ENCODE data around the gene CHAD.

Gene CHAD

GRCh38 chr17:50459756-50460155 is 8.9 kb downstream of the CHAD start:
- no peak overlapping the region for H3K27ac ChIP-seq (ENCODE audit: extremely low read depth, low read depth, low read length)
- no peak for TF ChIP-seq ZNF223 (tag by site-specific recombination; IDR thresholded peaks at IDR 0.05)
- TF ChIP-seq ZBTB17 (tag by site-specific recombination; IDR thresholded peaks at IDR 0.05) = peak; percentile 25; the same call in 1 of the 2 replicates
- TF ChIP-seq ZBTB48 (tag by site-specific recombination; IDR thresholded peaks at IDR 0.05) = peak; percentile 12; the same call in 1 of the 2 replicates
- POLR2A ChIA-PET = interaction anchor here (1.5 kb wide), 1 partner anchor 33 kb away, joined by 4 read pairs; the partner anchor contains the start of gene ACSF2
- H3K36me3 ChIP-seq (ENCODE audit: control insufficient read depth in 2 of 2, insufficient read depth in 1 of 2, low read length in 2 of 2) = peaks cover 0 to 32% of the 10 kb centered on the region in 2 experiments; a peak in 1 of 3 replicates
- no peak overlapping the region for H3K4me3 ChIP-seq (ENCODE audit: low read depth, low read length)
- no peaks in the 10 kb centered on the region for H3K9me3 ChIP-seq (ENCODE audit: control insufficient read depth, insufficient read depth, low read depth, low read length)
- CTCF ChIA-PET = interaction anchor here (0.7 to 5.1 kb wide), 4 partner anchors 12 to 357 kb away, joined by 3 to 29 read pairs (median 10); partner anchors contain the start of genes LRRC59 and RSAD1
- H3K4me1 ChIP-seq (ENCODE audit: control insufficient read depth, insufficient read depth, low read length) = peaks cover 17% of the 10 kb centered on the region

DNA sequence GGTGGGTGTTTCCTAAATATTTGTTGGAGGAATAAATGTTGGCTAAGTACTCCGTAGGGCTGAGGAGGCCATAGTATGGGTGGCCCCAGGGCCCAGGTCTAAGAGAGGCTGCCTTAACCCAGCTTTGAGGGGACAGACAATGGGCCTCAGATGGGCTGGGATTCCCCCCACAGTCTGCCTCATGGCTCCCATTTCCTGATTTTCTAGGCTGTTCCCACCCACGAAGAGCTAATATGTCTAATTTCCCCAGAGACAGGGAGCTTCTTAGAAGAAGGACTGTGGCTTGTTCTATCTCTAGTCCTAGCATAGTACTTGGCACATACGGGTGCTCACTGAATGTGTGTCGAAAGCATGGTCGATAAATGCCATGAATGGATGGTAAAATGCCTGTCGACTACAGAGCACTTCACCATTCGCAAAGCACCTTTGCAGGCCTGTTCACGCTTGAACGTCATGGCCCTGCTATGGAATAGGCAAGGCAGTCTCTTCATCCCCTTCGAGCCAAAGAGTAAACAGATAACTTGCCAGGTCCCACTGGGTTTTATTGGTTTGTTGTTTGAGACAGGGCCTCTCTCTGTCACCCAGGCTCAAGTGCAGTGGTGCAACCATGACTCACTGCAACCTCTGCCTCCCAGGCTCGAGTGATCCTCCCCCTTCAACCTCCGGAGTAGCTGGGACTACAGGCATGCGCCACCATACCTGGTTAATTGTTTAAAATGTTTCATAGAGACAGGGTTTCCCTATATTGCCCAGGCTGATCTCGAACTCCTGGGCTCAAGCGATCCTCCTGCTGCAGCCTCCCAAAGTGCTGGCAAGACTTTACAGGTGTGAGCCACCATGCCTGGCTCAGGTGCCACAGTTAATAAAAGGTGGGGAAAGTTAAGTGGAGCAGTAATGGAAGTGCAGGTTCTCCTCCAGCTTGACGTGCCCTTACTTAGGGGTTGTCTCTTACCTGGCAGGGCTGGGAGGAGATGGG is 9.7 kb downstream of the CHAD start:
- Histone ChIP-seq H3K36me3 (ENCODE audit: control insufficient read depth in 2 of 2, insufficient read depth in 1 of 2, low read length in 2 of 2) (peaks cover 0 to 31% of the 10 kb centered on the region in 2 experiments; a peak in 1 of 3 replicates), H3K9me3 (ENCODE audit: control insufficient read depth, insufficient read depth, low read depth, low read length) (no peaks in the 10 kb centered on the region), H3K27ac (ENCODE audit: extremely low read depth, low read depth, low read length) (peak overlapping the region; percentile 25; the same call in 1 of the 2 replicates), H3K4me3 (ENCODE audit: low read depth, low read length) (no peak overlapping the region), H3K4me1 (ENCODE audit: control insufficient read depth, insufficient read depth, low read length) (peaks cover 17% of the 10 kb centered on the region)
- ChIA-PET POLR2A (interaction anchor here (1.0 to 1.7 kb wide), 3 partner anchors 13 to 62 kb away, joined by 4 to 5 read pairs (median 5); partner anchors contain the start of genes ACSF2 and LRRC59), CTCF (interaction anchor here (0.8 to 5.1 kb wide), 4 partner anchors 15 to 358 kb away, joined by 3 to 29 read pairs (median 11); partner anchors contain the start of genes LRRC59 and RSAD1)
- TF ChIP-seq ZSCAN23 (tag by site-specific recombination; IDR thresholded peaks at IDR 0.05) = 0 out of 2 replicates have a peak, but pooled peaks have one; percentile 44
- TF ChIP-seq ZNF184 (tag by site-specific recombination; IDR thresholded peaks at IDR 0.05) = peak; percentile 69
- TF ChIP-seq, protein P1, sequence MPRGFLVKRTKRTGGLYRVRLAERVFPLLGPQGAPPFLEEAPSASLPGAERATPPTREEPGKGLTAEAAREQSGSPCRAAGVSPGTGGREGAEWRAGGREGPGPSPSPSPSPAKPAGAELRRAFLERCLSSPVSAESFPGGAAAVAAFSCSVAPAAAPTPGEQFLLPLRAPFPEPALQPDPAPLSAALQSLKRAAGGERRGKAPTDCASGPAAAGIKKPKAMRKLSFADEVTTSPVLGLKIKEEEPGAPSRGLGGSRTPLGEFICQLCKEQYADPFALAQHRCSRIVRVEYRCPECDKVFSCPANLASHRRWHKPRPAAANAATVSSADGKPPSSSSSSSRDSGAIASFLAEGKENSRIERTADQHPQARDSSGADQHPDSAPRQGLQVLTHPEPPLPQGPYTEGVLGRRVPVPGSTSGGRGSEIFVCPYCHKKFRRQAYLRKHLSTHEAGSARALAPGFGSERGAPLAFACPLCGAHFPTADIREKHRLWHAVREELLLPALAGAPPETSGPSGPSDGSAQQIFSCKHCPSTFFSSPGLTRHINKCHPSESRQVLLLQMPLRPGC (tag by site-specific recombination; IDR thresholded peaks at IDR 0.05) = peak; percentile 60; the same call in 1 of the 2 replicates
- peak; percentile 98 for TF ChIP-seq ZNF394 (tag by site-specific recombination; IDR thresholded peaks at IDR 0.05; ENCODE audit: borderline replicate concordance)
- peak; percentile 68 for TF ChIP-seq ZNF366 (tag by site-specific recombination; conservative IDR thresholded peaks at IDR 0.05)
- 0 out of 2 replicates have a peak, but pooled peaks have one; percentile 34 for TF ChIP-seq ZBTB48 (tag by site-specific recombination; IDR thresholded peaks at IDR 0.05)
- TF ChIP-seq ZFP69B (tag by site-specific recombination; IDR thresholded peaks at IDR 0.05) = peak; percentile 55; the same call in 1 of the 2 replicates
- TF ChIP-seq ZNF26 (tag by site-specific recombination; IDR thresholded peaks at IDR 0.05) = no peak
- peak; percentile 30; the same call in 1 of the 2 replicates for TF ChIP-seq ZNF335 (tag by site-specific recombination; conservative IDR thresholded peaks at IDR 0.05)
- TF ChIP-seq, protein P2, sequence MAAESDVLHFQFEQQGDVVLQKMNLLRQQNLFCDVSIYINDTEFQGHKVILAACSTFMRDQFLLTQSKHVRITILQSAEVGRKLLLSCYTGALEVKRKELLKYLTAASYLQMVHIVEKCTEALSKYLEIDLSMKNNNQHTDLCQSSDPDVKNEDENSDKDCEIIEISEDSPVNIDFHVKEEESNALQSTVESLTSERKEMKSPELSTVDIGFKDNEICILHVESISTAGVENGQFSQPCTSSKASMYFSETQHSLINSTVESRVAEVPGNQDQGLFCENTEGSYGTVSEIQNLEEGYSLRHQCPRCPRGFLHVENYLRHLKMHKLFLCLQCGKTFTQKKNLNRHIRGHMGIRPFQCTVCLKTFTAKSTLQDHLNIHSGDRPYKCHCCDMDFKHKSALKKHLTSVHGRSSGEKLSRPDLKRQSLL (tag by site-specific recombination; IDR thresholded peaks at IDR 0.05) = peak; percentile 71
- TF ChIP-seq ZNF626 (tag by site-specific recombination; IDR thresholded peaks at IDR 0.05) = no peak
- peak; percentile 64 for TF ChIP-seq ZNF398 (tag by site-specific recombination; IDR thresholded peaks at IDR 0.05)
- 0 out of 2 replicates have a peak, but pooled peaks have one; percentile 10 for TF ChIP-seq ZIC2 (tag by site-specific recombination; IDR thresholded peaks at IDR 0.05)
- no peak for TF ChIP-seq ZNF155 (tag by site-specific recombination; IDR thresholded peaks at IDR 0.05)
- no peak for TF ChIP-seq KLF16 (tag by site-specific recombination; IDR thresholded peaks at IDR 0.05)
- peak; percentile 61; the same call in 1 of the 2 replicates for TF ChIP-seq ZNF24 (tag by site-specific recombination; IDR thresholded peaks at IDR 0.05)
- no peak for TF ChIP-seq ZNF223 (tag by site-specific recombination; IDR thresholded peaks at IDR 0.05)
- peak; percentile 25; the same call in 1 of the 2 replicates for TF ChIP-seq ZFHX2 (tag by site-specific recombination; conservative IDR thresholded peaks at IDR 0.05)
- peak; percentile 84 for TF ChIP-seq GLIS1 (tag by site-specific recombination; IDR thresholded peaks at IDR 0.05)
- no peak for TF ChIP-seq PRDM1 (tag by site-specific recombination; IDR thresholded peaks at IDR 0.05)
- TF ChIP-seq, protein P3, sequence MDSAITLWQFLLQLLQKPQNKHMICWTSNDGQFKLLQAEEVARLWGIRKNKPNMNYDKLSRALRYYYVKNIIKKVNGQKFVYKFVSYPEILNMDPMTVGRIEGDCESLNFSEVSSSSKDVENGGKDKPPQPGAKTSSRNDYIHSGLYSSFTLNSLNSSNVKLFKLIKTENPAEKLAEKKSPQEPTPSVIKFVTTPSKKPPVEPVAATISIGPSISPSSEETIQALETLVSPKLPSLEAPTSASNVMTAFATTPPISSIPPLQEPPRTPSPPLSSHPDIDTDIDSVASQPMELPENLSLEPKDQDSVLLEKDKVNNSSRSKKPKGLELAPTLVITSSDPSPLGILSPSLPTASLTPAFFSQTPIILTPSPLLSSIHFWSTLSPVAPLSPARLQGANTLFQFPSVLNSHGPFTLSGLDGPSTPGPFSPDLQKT (IDR thresholded peaks at IDR 0.05; ENCODE audit: borderline replicate concordance, low read depth, low read length) = no peak
- no peak for TF ChIP-seq ZNF560 (tag by site-specific recombination; IDR thresholded peaks at IDR 0.05; ENCODE audit: borderline replicate concordance)
- 0 out of 2 replicates have a peak, but pooled peaks have one; percentile 43 for TF ChIP-seq WT1 (tag by site-specific recombination; IDR thresholded peaks at IDR 0.05)
